Measurements from ENCODE around the gene LRRK2.

DNA sequence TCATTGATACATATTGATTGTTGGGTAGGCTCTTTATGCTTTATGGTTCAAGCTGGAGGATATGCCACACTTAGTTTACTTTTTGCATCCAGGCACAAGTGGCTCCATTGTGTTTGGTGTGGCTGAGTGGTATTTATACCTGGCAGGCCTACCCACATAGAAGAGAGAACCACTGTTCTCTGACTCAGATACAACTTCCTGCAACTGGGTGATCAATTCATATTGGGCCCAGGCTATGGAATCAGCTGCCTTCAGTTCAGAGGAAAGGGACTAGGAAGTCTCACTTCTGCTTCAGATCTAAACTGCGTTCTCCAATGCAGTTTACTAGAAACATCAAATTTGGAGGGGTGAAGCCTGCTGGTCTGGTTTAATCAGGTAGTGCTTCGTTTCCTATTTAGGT is 49.8 kb upstream of the LRRK2 start:
- TF ChIP-seq ZNF292 (CRISPR knock-in tag; IDR thresholded peaks at IDR 0.05; ENCODE audit: borderline replicate concordance, low read depth) (no peak), ZBTB40 (IDR thresholded peaks at IDR 0.05) (no peak), ZBTB40 (CRISPR knock-in tag; IDR thresholded peaks at IDR 0.05) (no peak), ZSCAN20 (CRISPR knock-in tag; IDR thresholded peaks at IDR 0.05; ENCODE audit: borderline replicate concordance) (no peak), TCF12 (IDR thresholded peaks at IDR 0.05) (no peak), TCF12 (CRISPR knock-in tag; IDR thresholded peaks at IDR 0.05) (no peak), E2F1 (CRISPR knock-in tag; IDR thresholded peaks at IDR 0.05) (no peak), EZH2 (conservative IDR thresholded peaks at IDR 0.05; ENCODE audit: low read depth, low read length) (no peak), ZNF138 (CRISPR knock-in tag; IDR thresholded peaks at IDR 0.05; ENCODE audit: low read depth) (no peak), GPN1 (CRISPR knock-in tag; IDR thresholded peaks at IDR 0.05; ENCODE audit: borderline replicate concordance) (no peak)
- TF ChIP-seq, protein P1, sequence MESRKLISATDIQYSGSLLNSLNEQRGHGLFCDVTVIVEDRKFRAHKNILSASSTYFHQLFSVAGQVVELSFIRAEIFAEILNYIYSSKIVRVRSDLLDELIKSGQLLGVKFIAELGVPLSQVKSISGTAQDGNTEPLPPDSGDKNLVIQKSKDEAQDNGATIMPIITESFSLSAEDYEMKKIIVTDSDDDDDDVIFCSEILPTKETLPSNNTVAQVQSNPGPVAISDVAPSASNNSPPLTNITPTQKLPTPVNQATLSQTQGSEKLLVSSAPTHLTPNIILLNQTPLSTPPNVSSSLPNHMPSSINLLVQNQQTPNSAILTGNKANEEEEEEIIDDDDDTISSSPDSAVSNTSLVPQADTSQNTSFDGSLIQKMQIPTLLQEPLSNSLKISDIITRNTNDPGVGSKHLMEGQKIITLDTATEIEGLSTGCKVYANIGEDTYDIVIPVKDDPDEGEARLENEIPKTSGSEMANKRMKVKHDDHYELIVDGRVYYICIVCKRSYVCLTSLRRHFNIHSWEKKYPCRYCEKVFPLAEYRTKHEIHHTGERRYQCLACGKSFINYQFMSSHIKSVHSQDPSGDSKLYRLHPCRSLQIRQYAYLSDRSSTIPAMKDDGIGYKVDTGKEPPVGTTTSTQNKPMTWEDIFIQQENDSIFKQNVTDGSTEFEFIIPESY (CRISPR knock-in tag; IDR thresholded peaks at IDR 0.05), result no peak
